ENCODE measurements around the gene NQO2. TPM values are rescaled to one million over a fixed set of nuclear protein-coding genes. Genes with fewer than 3 reads are reported as not detected.
"Not testable (repeated sequence)": the region's sequence is repeated elsewhere in the genome, so short reads cannot be mapped to it uniquely, and the experiment has no call there.

Gene NQO2
- total and polyA plus RNA-seq, 2 donors (not counting 1 experiment from before 2014, with no cell fraction given) = 12.1 to 13.5 TPM

- Histone ChIP-seq H4K20me1 (ENCODE audit: control insufficient read depth, extremely low read depth, insufficient read depth, low read length) (no peaks in the 10 kb centered on the region), H3K27ac (ENCODE audit: insufficient read depth, low read length) (no peak overlapping the region), H3K9ac (ENCODE audit: insufficient read depth, low read length) (no peak overlapping the region), H3K9me3 (ENCODE audit: control insufficient read depth, insufficient read depth, low read depth, low read length) (no peaks in the 10 kb centered on the region), H3K4me2 (ENCODE audit: extremely low read depth, insufficient read depth, low read length) (no peak overlapping the region), H3K4me3 (replicated peaks in 1 of 4; ENCODE audit: control extremely low read depth in 1 of 4, insufficient read depth in 1 of 4, low read depth in 3 of 4, low read length in 4 of 4) (no peak overlapping the region), H3K79me2 (ENCODE audit: control insufficient read depth, insufficient read depth, low read length) (no peaks in the 10 kb centered on the region), H3K27me3 (ENCODE audit: control insufficient read depth, insufficient read depth, low read length) (peaks cover 2% of the 10 kb centered on the region), H3K36me3 (ENCODE audit: control insufficient read depth, insufficient read depth, low read length) (no peaks in the 10 kb centered on the region), H2AFZ (ENCODE audit: low read length) (no peak overlapping the region), H3K4me1 (ENCODE audit: control insufficient read depth, extremely low read depth, insufficient read depth, low read length) (no peaks in the 10 kb centered on the region)
- no peak for DNase-seq (ENCODE audit: low read depth in 2 of 2)
- TF ChIP-seq EZH2 (IDR thresholded peaks at IDR 0.05; ENCODE audit: low read length, missing control alignments) (no peak), CTCF (conservative IDR thresholded peaks at IDR 0.05 in 1 of 2, IDR thresholded peaks at IDR 0.05 in 1 of 2; ENCODE audit: low read depth in 1 of 2, low read length in 2 of 2) (no peak)
Observed at GRCh38 chr6:3045777-3046176, 46.1 kb downstream of the NQO2 start.

- no peaks in the 10 kb centered on the region for H3K9me3 ChIP-seq (ENCODE audit: control insufficient read depth, insufficient read depth, low read depth, low read length)
- H3K9ac ChIP-seq (ENCODE audit: insufficient read depth, low read length) = no peak overlapping the region
- H3K4me1 ChIP-seq (ENCODE audit: control insufficient read depth, extremely low read depth, insufficient read depth, low read length) = no peaks in the 10 kb centered on the region
- H3K4me3 ChIP-seq (replicated peaks in 1 of 4; ENCODE audit: control extremely low read depth in 1 of 4, insufficient read depth in 1 of 4, low read depth in 3 of 4, low read length in 4 of 4) = no peak overlapping the region
- no peaks in the 10 kb centered on the region for H4K20me1 ChIP-seq (ENCODE audit: control insufficient read depth, extremely low read depth, insufficient read depth, low read length)
- TF ChIP-seq CTCF (conservative IDR thresholded peaks at IDR 0.05 in 1 of 2, IDR thresholded peaks at IDR 0.05 in 1 of 2; ENCODE audit: low read depth in 1 of 2, low read length in 2 of 2) = no peak
- TF ChIP-seq EZH2 (IDR thresholded peaks at IDR 0.05; ENCODE audit: low read length, missing control alignments) = no peak
- H3K27me3 ChIP-seq (ENCODE audit: control insufficient read depth, insufficient read depth, low read length) = peaks cover 2% of the 10 kb centered on the region
- no peak overlapping the region for H3K27ac ChIP-seq (ENCODE audit: insufficient read depth, low read length)
- H3K36me3 ChIP-seq (ENCODE audit: control insufficient read depth, insufficient read depth, low read length) = no peaks in the 10 kb centered on the region
- no peaks in the 10 kb centered on the region for H3K79me2 ChIP-seq (ENCODE audit: control insufficient read depth, insufficient read depth, low read length)
- DNase-seq (ENCODE audit: low read depth in 2 of 2) = peak in 1 of 2 donors; percentile 20
- H2AFZ ChIP-seq (ENCODE audit: low read length) = no peak overlapping the region
- H3K4me2 ChIP-seq (ENCODE audit: extremely low read depth, insufficient read depth, low read length) = no peak overlapping the region
Observed at GRCh38 chr6:3046295-3046694, 46.6 kb downstream of the NQO2 start.

- H3K9ac ChIP-seq (ENCODE audit: insufficient read depth, low read length); H3K79me2 ChIP-seq (ENCODE audit: control insufficient read depth, insufficient read depth, low read length); H3K27ac ChIP-seq (ENCODE audit: insufficient read depth, low read length); DNase-seq (ENCODE audit: low read depth in 2 of 2); H3K4me1 ChIP-seq (ENCODE audit: control insufficient read depth, extremely low read depth, insufficient read depth, low read length); H2AFZ ChIP-seq (ENCODE audit: low read length); H3K36me3 ChIP-seq (ENCODE audit: control insufficient read depth, insufficient read depth, low read length); H4K20me1 ChIP-seq (ENCODE audit: control insufficient read depth, extremely low read depth, insufficient read depth, low read length); H3K27me3 ChIP-seq (ENCODE audit: control insufficient read depth, insufficient read depth, low read length); H3K4me3 ChIP-seq (replicated peaks in 1 of 4; ENCODE audit: control extremely low read depth in 1 of 4, insufficient read depth in 1 of 4, low read depth in 3 of 4, low read length in 4 of 4); H3K4me2 ChIP-seq (ENCODE audit: extremely low read depth, insufficient read depth, low read length); H3K9me3 ChIP-seq (ENCODE audit: control insufficient read depth, insufficient read depth, low read depth, low read length): not testable (repeated sequence)
Observed at GRCh38 chr6:3048009-3048408, 48.3 kb downstream of the NQO2 start.

Data from fibroblast of lung (primary cell).